ENCODE results near the gene MED4. TPM values are rescaled to one million over a fixed set of nuclear protein-coding genes. Genes with fewer than 3 reads are reported as not detected.

Gene MED4
- total and polyA plus RNA-seq, 2 experiments from 2014 or later, result 29.0 to 92.5 TPM

- Histone ChIP-seq H2AFZ (no peak overlapping the region), H3K36me3 (ENCODE audit: insufficient read depth) (peaks cover 55% of the 10 kb centered on the region), H3K4me1 (ENCODE audit: insufficient read depth) (0 out of 2 replicates have a peak, but pooled peaks cover 3% of the 10 kb centered on the region), H3K4me3 (no peak overlapping the region), H3K79me2 (replicated peaks; ENCODE audit: insufficient read depth) (no peaks in the 10 kb centered on the region), H3K27ac (ENCODE audit: low read depth) (no peak overlapping the region; the same call in 1 of the 2 replicates), H3K4me2 (no peak overlapping the region), H3K9me2 (ENCODE audit: insufficient read depth) (no peaks in the 10 kb centered on the region; the same call in 1 of the 2 replicates), H3K27me3 (ENCODE audit: insufficient read depth) (no peaks in the 10 kb centered on the region), H3F3A (replicated peaks; ENCODE audit: low read depth) (no peaks in the 10 kb centered on the region), H4K20me1 (replicated peaks; ENCODE audit: insufficient read depth) (no peaks in the 10 kb centered on the region)
- DNase-seq (ENCODE audit: low spot score) (no peak), ATAC-seq (no peak)
- peaks cover 64% of the 10 kb centered on the region for H3K9me3 Mint-ChIP-seq
- no peak overlapping the region for H3K4me3 Mint-ChIP-seq
- peaks cover 1% of the 10 kb centered on the region for H3K27me3 Mint-ChIP-seq (ENCODE audit: insufficient read depth, low read depth, poor library complexity)
- no peaks in the 10 kb centered on the region for H3K4me1 Mint-ChIP-seq
- peaks cover 97% of the 10 kb centered on the region for H3K36me3 Mint-ChIP-seq (ENCODE audit: low read depth)
- peak overlapping the region; percentile 52; the same call in 1 of the 2 replicates for H3K27ac Mint-ChIP-seq
- TF ChIP-seq ZNF114 (CRISPR knock-in tag; IDR thresholded peaks at IDR 0.05), result no peak
- no peak for TF ChIP-seq STAT1 (IDR thresholded peaks at IDR 0.05; ENCODE audit: unreplicated experiment)
- no peak for TF ChIP-seq EZH2phosphoT487 (IDR thresholded peaks at IDR 0.05; ENCODE audit: unreplicated experiment)
- TF ChIP-seq, protein P1, sequence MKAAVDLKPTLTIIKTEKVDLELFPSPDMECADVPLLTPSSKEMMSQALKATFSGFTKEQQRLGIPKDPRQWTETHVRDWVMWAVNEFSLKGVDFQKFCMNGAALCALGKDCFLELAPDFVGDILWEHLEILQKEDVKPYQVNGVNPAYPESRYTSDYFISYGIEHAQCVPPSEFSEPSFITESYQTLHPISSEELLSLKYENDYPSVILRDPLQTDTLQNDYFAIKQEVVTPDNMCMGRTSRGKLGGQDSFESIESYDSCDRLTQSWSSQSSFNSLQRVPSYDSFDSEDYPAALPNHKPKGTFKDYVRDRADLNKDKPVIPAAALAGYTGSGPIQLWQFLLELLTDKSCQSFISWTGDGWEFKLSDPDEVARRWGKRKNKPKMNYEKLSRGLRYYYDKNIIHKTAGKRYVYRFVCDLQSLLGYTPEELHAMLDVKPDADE (IDR thresholded peaks at IDR 0.05), result no peak
- TF ChIP-seq ZNF462 (CRISPR knock-in tag; IDR thresholded peaks at IDR 0.05), result no peak
- TF ChIP-seq ZNF331 (CRISPR knock-in tag; IDR thresholded peaks at IDR 0.05; ENCODE audit: low read depth), result no peak
- TF ChIP-seq CREB1 (CRISPR knock-in tag; IDR thresholded peaks at IDR 0.05; ENCODE audit: low read depth), result no peak
- TF ChIP-seq REST (IDR thresholded peaks at IDR 0.05; ENCODE audit: unreplicated experiment), result no peak
- TF ChIP-seq POLR2AphosphoS5 (IDR thresholded peaks at IDR 0.05; ENCODE audit: low read depth), result no peak
- TF ChIP-seq NANOG (IDR thresholded peaks at IDR 0.05; ENCODE audit: borderline replicate concordance), result no peak
- TF ChIP-seq CTCF (conservative IDR thresholded peaks at IDR 0.05; ENCODE audit: low read depth in 2 of 2), result no peak
- no peak for TF ChIP-seq JUNB (IDR thresholded peaks at IDR 0.05; ENCODE audit: unreplicated experiment)
- TF ChIP-seq EZH2 (IDR thresholded peaks at IDR 0.05; ENCODE audit: low read depth, unreplicated experiment), result no peak
These were observed 28.5 kb downstream of the MED4 start for GRCh38 chr13:48066310-48066989.
